Measurements from ENCODE around the gene CHRNA4. TPM values are rescaled to one million over a fixed set of nuclear protein-coding genes. Genes with fewer than 3 reads are reported as not detected.

Gene CHRNA4
- polyA plus RNA-seq, 1 of the 3 experiments (the other 2 are of a cell fraction): not detected

GRCh38 chr20:63397946-63398450 lies 36.8 kb upstream of the CHRNA4 start (continued):
- no peak for TF ChIP-seq FOSL2 (IDR thresholded peaks at IDR 0.05; ENCODE audit: borderline replicate concordance, low read depth)
- no peak for TF ChIP-seq POLR2AphosphoS5 (IDR thresholded peaks at IDR 0.05; ENCODE audit: low read depth, low read length)
- no peak for TF ChIP-seq NRF1 (IDR thresholded peaks at IDR 0.05; ENCODE audit: low read depth, low read length)
- no peak for TF ChIP-seq IRF3 (IDR thresholded peaks at IDR 0.05; ENCODE audit: low read depth, low read length)
- no peak for TF ChIP-seq ELF1 (IDR thresholded peaks at IDR 0.05)
- TF ChIP-seq MAX (IDR thresholded peaks at IDR 0.05; ENCODE audit: low read depth): no peak
- TF ChIP-seq YY1 (IDR thresholded peaks at IDR 0.05; ENCODE audit: low read depth): no peak
- TF ChIP-seq GABPA (IDR thresholded peaks at IDR 0.05; ENCODE audit: low read depth): no peak
- TF ChIP-seq SIN3A (IDR thresholded peaks at IDR 0.05; ENCODE audit: borderline replicate concordance, low read depth, low read length): no peak
- TF ChIP-seq CHD2 (IDR thresholded peaks at IDR 0.05; ENCODE audit: low read length, partially characterized antibody): no peak
- no peak for TF ChIP-seq RCOR1 (IDR thresholded peaks at IDR 0.05; ENCODE audit: low read length)
- TF ChIP-seq TCF12 (IDR thresholded peaks at IDR 0.05): no peak

DNA sequence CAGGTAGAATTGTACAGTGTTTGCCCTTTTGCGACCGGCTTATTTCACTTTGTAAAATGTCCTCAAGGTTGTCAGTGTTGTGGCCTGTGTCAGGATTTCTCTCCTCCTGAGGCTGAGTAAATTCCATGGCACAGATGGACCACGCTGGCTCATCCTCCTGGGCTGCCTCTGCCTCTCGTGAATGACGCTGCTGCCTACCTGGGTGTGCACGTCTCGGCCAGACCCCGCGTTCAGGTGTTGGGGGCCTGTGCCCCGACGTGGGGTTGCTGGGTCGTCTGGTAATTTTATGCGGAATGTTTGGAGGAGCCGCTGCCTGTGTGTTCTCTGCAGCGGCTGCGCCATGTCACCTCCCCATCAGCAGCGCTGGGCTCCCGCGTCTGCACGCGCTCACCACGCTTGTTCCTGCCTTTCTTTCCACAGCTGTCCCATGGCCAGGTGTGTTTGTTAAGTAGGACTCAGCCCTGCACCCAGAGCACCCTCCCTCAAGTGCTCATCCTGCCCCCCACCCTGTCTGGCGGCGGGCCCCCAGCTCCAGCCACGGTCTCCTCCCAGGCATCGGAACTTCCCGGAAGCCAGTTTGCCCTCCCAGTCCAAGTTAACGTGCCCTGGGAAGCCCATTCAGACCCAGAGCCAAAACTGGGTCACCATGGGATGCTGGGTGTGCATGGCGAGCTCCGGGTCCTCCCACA lies 36.1 kb upstream of the CHRNA4 start:
- Histone ChIP-seq H3K27me3 (ENCODE audit: insufficient read depth) (peaks cover 55% of the 10 kb centered on the region), H3F3A (replicated peaks; ENCODE audit: insufficient read depth) (no peaks in the 10 kb centered on the region), H3K4me3 (ENCODE audit: low read depth in 2 of 2, low read length in 1 of 2) (no peak overlapping the region), H3K27ac (ENCODE audit: low read depth in 2 of 2, low read length in 1 of 2) (no peak overlapping the region), H3K36me3 (replicated peaks in 1 of 2; ENCODE audit: control insufficient read depth in 1 of 2, insufficient read depth in 2 of 2, low read length in 1 of 2) (no peaks in the 10 kb centered on the region), H3K4me1 (ENCODE audit: control insufficient read depth in 1 of 2, insufficient read depth in 2 of 2, low read depth in 1 of 2, low read length in 1 of 2) (peaks cover 0 to 23% of the 10 kb centered on the region in 2 experiments; a peak in 1 of 4 replicates), H3K9ac (no peak overlapping the region), H3K9me2 (no peaks in the 10 kb centered on the region), H3K4me2 (no peak overlapping the region), H3K9me3 (no peaks in the 10 kb centered on the region), H3K79me2 (ENCODE audit: insufficient read depth) (no peaks in the 10 kb centered on the region), H2AFZ (ENCODE audit: low read depth) (no peak overlapping the region), H4K20me1 (ENCODE audit: insufficient read depth) (no peaks in the 10 kb centered on the region)
- DNase-seq: no peak
- 12% methylated on average over 28 of the region's 30 CpGs for WGBS (ENCODE audit: low lambda C conversion rate)
- TF ChIP-seq GATA2 (CRISPR knock-in tag; IDR thresholded peaks at IDR 0.05) (no peak), YY1 (IDR thresholded peaks at IDR 0.05; ENCODE audit: low read depth) (no peak)
- CTCF ChIA-PET: interaction anchor here (1.0 to 9.1 kb wide), 4 partner anchors 8 to 106 kb away, joined by 3 to 92 read pairs (median 8); no protein-coding TSS in a partner anchor
- POLR2A ChIA-PET: no interaction called here

DNA sequence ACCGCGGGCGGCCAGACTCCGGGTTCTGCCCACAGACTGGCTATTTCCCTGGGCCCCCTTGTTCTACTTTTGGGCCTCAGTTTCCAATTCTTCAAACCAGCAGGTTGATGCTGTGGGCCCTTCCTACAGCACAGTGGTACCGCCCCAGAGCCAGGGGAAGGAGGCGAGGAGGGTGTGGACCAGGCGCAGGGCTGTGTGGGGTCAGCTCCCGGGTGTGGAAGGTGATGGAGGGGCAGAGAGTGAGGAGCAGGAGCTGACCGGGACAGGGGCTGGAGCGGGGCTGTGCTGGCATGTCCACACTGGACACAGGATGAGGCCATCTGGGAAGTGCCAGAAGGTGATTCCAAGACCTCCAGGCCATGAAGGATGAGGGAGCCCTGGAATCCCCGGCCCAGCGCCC lies 35.2 kb upstream of the CHRNA4 start:
- Histone ChIP-seq H3K4me2 (no peak overlapping the region), H2AFZ (ENCODE audit: low read depth) (no peak overlapping the region), H3K4me3 (ENCODE audit: low read depth in 2 of 2, low read length in 1 of 2) (no peak overlapping the region), H4K20me1 (ENCODE audit: insufficient read depth) (no peaks in the 10 kb centered on the region), H3K79me2 (ENCODE audit: insufficient read depth) (no peaks in the 10 kb centered on the region), H3K4me1 (ENCODE audit: control insufficient read depth in 1 of 2, insufficient read depth in 2 of 2, low read depth in 1 of 2, low read length in 1 of 2) (peaks cover 0 to 13% of the 10 kb centered on the region in 2 experiments; a peak in 1 of 4 replicates), H3K9me2 (no peaks in the 10 kb centered on the region), H3K27ac (ENCODE audit: low read depth in 2 of 2, low read length in 1 of 2) (no peak overlapping the region), H3K36me3 (replicated peaks in 1 of 2; ENCODE audit: control insufficient read depth in 1 of 2, insufficient read depth in 2 of 2, low read length in 1 of 2) (no peaks in the 10 kb centered on the region), H3K9ac (no peak overlapping the region), H3K9me3 (no peaks in the 10 kb centered on the region), H3F3A (replicated peaks; ENCODE audit: insufficient read depth) (no peaks in the 10 kb centered on the region), H3K27me3 (ENCODE audit: insufficient read depth) (peaks cover 55% of the 10 kb centered on the region)
- 37% methylated on average over 8 of the region's 12 CpGs for WGBS (ENCODE audit: low lambda C conversion rate)
- DNase-seq: no peak
- CTCF ChIA-PET: interaction anchor here (2.0 to 9.1 kb wide), 3 partner anchors 15 to 87 kb away, joined by 11 to 92 read pairs (median 20); no protein-coding TSS in a partner anchor
- TF ChIP-seq CHD2 (IDR thresholded peaks at IDR 0.05; ENCODE audit: low read length, partially characterized antibody): no peak
- no peak for TF ChIP-seq SMC3 (IDR thresholded peaks at IDR 0.05; ENCODE audit: low read depth, low read length)
- no peak for TF ChIP-seq ELF1 (IDR thresholded peaks at IDR 0.05)
- no peak for TF ChIP-seq TEAD4 (IDR thresholded peaks at IDR 0.05; ENCODE audit: borderline replicate concordance, insufficient read depth)
- TF ChIP-seq RCOR1 (IDR thresholded peaks at IDR 0.05; ENCODE audit: low read length): no peak
- no peak for TF ChIP-seq RXRA (IDR thresholded peaks at IDR 0.05; ENCODE audit: borderline replicate concordance, low read depth)
- no peak for TF ChIP-seq FOXM1 (IDR thresholded peaks at IDR 0.05; ENCODE audit: low read depth)
- TF ChIP-seq GABPA (IDR thresholded peaks at IDR 0.05; ENCODE audit: low read depth): no peak
- no peak for TF ChIP-seq FOSL2 (IDR thresholded peaks at IDR 0.05; ENCODE audit: borderline replicate concordance, low read depth)
- POLR2A ChIA-PET: no interaction called here

Data from SK-N-SH (cell line).